HK-2 (cell line): Measurements from ENCODE around the gene PTGES.

Experiments used
- DNase-seq: peaks from one replicate; pipeline ENCODE4 v3.0.0-alpha.2; 2018; ENCODE audit not compliant: unreplicated experiment

The PTGES gene

GRCh38 chr9:129718647-129719046 is 34.2 kb downstream of the PTGES start:
- DNase-seq = no peak

GRCh38 chr9:129717991-129718390 is 34.9 kb downstream of the PTGES start:
- DNase-seq = no peak

GRCh38 chr9:129716091-129716490 is 36.8 kb downstream of the PTGES start:
- no peak for DNase-seq

GRCh38 chr9:129714511-129715061 is 38.3 kb downstream of the PTGES start:
- no peak for DNase-seq

GRCh38 chr9:129713402-129713679 is 39.5 kb downstream of the PTGES start:
- no peak for DNase-seq

- no peak for DNase-seq
These were observed 40.0 kb downstream of the PTGES start for GRCh38 chr9:129712634-129713401.

GRCh38 chr9:129710169-129710453 is 42.7 kb downstream of the PTGES start:
- DNase-seq = no peak

- DNase-seq = no peak
These were observed 43.2 kb downstream of the PTGES start for GRCh38 chr9:129709438-129710168.

- no peak for DNase-seq
These were observed 44.0 kb downstream of the PTGES start for GRCh38 chr9:129708793-129709192.

GRCh38 chr9:129704807-129705206 is 48.0 kb downstream of the PTGES start:
- no peak for DNase-seq

GRCh38 chr9:129703667-129704355 is 49.0 kb downstream of the PTGES start:
- no peak for DNase-seq

- peak; percentile 73 for DNase-seq
These were observed 50.0 kb downstream of the PTGES start for GRCh38 chr9:129702589-129703520.

- no peak for DNase-seq
These were observed 51.3 kb downstream of the PTGES start for GRCh38 chr9:129701549-129701948.

GRCh38 chr9:129701054-129701453 is 51.8 kb downstream of the PTGES start:
- DNase-seq = no peak

GRCh38 chr9:129698254-129698757 is 54.5 kb downstream of the PTGES start:
- DNase-seq = no peak

GRCh38 chr9:129697656-129698253 is 55.1 kb downstream of the PTGES start:
- no peak for DNase-seq

GRCh38 chr9:129696944-129697655 is 55.7 kb downstream of the PTGES start:
- DNase-seq = no peak

GRCh38 chr9:129695870-129696269 is 57.0 kb downstream of the PTGES start:
- no peak for DNase-seq

GRCh38 chr9:129694243-129694646 is 58.6 kb downstream of the PTGES start:
- DNase-seq = no peak

- DNase-seq = no peak
These were observed 59.1 kb downstream of the PTGES start for GRCh38 chr9:129693741-129694140.
